PC-9 (cell line): ENCODE data around the gene C2orf76. TPM values are rescaled to one million over a fixed set of nuclear protein-coding genes. Genes with fewer than 3 reads are reported as not detected.
A peak's percentile ranks its signal among the peaks of the same experiment; 100 is the strongest.

Experiments
- BruUV-seq: library from RNA; stranded (reverse); fragments of 400-500 nt; replicated peaks from 2 replicates; lab custom pipeline; 2021; lab: Mats Ljungman, UMichigan
- CTCF ChIA-PET: fragments of 300-600 bp; sonication (Branson Sonifier 250); formaldehyde crosslinking; loops from one replicate; lab custom pipeline; 2022; ENCODE audit warnings: antibody characterized with exemption; lab: Charles Lee
- POLR2A ChIA-PET: fragments of 300-600 bp; sonication (Branson Sonifier 250); formaldehyde crosslinking; loops from one replicate; lab custom pipeline; 2022; ENCODE audit warnings: antibody characterized with exemption; ENCODE audit not compliant: unreplicated experiment; lab: Charles Lee
- DNase-seq, 2 experiments: peaks; one replicate each; pipeline versions ENCODE4 v3.0.0 to v3.0.0-alpha.2; 2015 to 2022; ENCODE audit warnings: mixed read lengths in 1 of 2
- H2AFZ ChIP-seq: fragments of 200-600 bp; sonication (generic); 2 replicates; pipeline ENCODE4 v1.8.1; 2017; ENCODE audit warnings: antibody characterized with exemption
- H3F3A ChIP-seq: fragments of 200-600 bp; sonication (generic); 2 replicates; pipeline ENCODE4 v1.8.1; 2017; ENCODE audit warnings: antibody characterized with exemption, mild to moderate bottlenecking, low read depth; ENCODE audit not compliant: insufficient read depth
- H3K27ac ChIP-seq: fragments of 200-600 bp; sonication (generic); 2 replicates; pipeline ENCODE4 v1.6.1; 2016; ENCODE audit warnings: mixed run types
- H3K27me3 ChIP-seq: fragments of 200-600 bp; sonication (generic); 2 replicates; pipeline ENCODE4 v1.6.1; 2016; ENCODE audit warnings: low read depth, mixed run types; ENCODE audit not compliant: insufficient read depth
- H3K36me3 ChIP-seq: fragments of 200-600 bp; sonication (generic); 2 replicates; pipeline ENCODE4 v1.6.1; 2016; ENCODE audit warnings: low read depth, mixed run types
- H3K4me1 ChIP-seq: fragments of 200-600 bp; sonication (generic); replicated peaks from 2 replicates; pipeline ENCODE4 v1.6.1; 2016; ENCODE audit warnings: mixed run types; ENCODE audit not compliant: insufficient read depth
- H3K4me2 ChIP-seq: fragments of 200-600 bp; sonication (generic); 2 replicates; pipeline ENCODE4 v1.6.1; 2017; ENCODE audit warnings: mixed run types
- H3K4me3 ChIP-seq: fragments of 200-600 bp; sonication (generic); 2 replicates; pipeline ENCODE4 v1.6.1; 2016; ENCODE audit warnings: mixed run types
- H3K79me2 ChIP-seq: fragments of 200-600 bp; sonication (generic); 2 replicates; pipeline ENCODE4 v1.6.1; 2017; ENCODE audit warnings: low read depth, mixed run types
- H3K9me2 ChIP-seq: fragments of 200-600 bp; sonication (generic); 2 replicates; pipeline ENCODE4 v1.8.1; 2017; ENCODE audit warnings: mild to moderate bottlenecking; ENCODE audit not compliant: insufficient read depth
- H3K9me3 ChIP-seq: fragments of 200-600 bp; sonication (generic); 2 replicates; pipeline ENCODE4 v1.8.1; 2016; ENCODE audit warnings: low read depth; ENCODE audit not compliant: insufficient read depth
- H4K20me1 ChIP-seq: fragments of 200-600 bp; sonication (generic); 2 replicates; pipeline ENCODE4 v1.8.1; 2017; ENCODE audit not compliant: insufficient read depth
- CTCF ChIP-seq: fragments of 200-600 bp; sonication (generic); conservative IDR thresholded peaks from 2 replicates; pipeline ENCODE4 v1.6.1; 2017; ENCODE audit warnings: mixed run types, antibody characterized with exemption, mild to moderate bottlenecking, moderate library complexity
- EZH2 ChIP-seq: fragments of 200-600 bp; sonication (generic); IDR thresholded peaks from 2 replicates; pipeline ENCODE4 v1.8.0; 2017; ENCODE audit warnings: antibody characterized with exemption, low read depth
- intact Hi-C: fragments of 100-400 bp; cut with micrococcal nuclease; formaldehyde crosslinking; loops from one replicate; pipeline ENCODE4 v1.10.0; 2022; ENCODE audit not compliant: unreplicated experiment
- total RNA-seq: library from RNA; stranded (reverse); gene quantifications from 2 replicates; pipeline ENCODE4 v1.2.3, GENCODE V29; 2021

Gene C2orf76
- total RNA-seq, 1 experiment from 2014 or later = 11.5 TPM

DNA sequence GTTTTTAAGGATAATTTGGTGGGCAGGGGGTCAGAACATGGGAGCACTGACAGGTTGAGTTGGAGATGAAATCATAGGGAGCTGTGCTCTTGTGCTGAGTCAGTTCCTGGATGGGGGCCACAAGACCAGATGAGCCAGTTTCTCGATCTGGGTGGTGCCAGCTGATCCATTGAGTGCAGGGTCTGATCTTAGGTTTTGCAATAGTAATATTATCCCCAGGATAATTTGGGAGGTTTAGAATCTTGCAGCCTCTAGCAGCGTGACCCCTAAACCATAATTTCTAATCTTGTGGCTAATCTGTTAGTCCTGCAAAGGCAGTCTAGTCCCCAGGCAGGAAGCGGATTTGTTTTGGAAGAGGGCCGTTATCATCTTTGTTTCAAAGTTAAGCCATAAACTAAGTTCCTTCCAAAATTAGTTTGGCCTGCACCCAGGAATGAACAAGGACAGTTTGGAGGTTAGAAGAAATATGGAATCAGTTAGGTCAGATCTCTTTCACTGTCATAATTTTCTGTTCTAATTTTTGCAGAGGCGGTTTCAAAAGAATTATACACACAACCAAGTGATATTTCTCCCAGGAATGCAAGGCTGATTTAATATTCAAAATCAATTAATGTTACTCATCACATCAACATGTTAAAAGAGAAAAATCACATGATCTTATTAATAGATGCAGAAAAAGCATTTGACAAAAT lies 23.1 kb upstream of the C2orf76 start:
- no peaks in the 10 kb centered on the region for H3K9me2 ChIP-seq
- CTCF ChIA-PET = no interaction called here
- H3K4me1 ChIP-seq = peaks cover 37% of the 10 kb centered on the region
- H3K4me2 ChIP-seq = peak overlapping the region; percentile 67
- H3F3A ChIP-seq = peaks cover 19% of the 10 kb centered on the region
- peak; percentile 59 to 78 for DNase-seq
- H3K9me3 ChIP-seq = no peaks in the 10 kb centered on the region
- no peaks in the 10 kb centered on the region for H3K36me3 ChIP-seq
- H3K27me3 ChIP-seq = no peaks in the 10 kb centered on the region
- no peak for TF ChIP-seq EZH2
- no peaks in the 10 kb centered on the region for H3K79me2 ChIP-seq
- H3K27ac ChIP-seq = peak overlapping the region; percentile 40
- H3K4me3 ChIP-seq = peak overlapping the region; percentile 4; the same call in 1 of the 2 replicates
- H4K20me1 ChIP-seq = no peaks in the 10 kb centered on the region
- no TSS peak for BruUV-seq
- POLR2A ChIA-PET = interaction anchor here (0.6 to 0.8 kb wide), 4 partner anchors 10 to 72 kb away, joined by 4 to 9 read pairs (median 7); partner anchors contain the start of gene DBI
- H2AFZ ChIP-seq = no peak overlapping the region
- intact Hi-C loops = no loop called here

DNA sequence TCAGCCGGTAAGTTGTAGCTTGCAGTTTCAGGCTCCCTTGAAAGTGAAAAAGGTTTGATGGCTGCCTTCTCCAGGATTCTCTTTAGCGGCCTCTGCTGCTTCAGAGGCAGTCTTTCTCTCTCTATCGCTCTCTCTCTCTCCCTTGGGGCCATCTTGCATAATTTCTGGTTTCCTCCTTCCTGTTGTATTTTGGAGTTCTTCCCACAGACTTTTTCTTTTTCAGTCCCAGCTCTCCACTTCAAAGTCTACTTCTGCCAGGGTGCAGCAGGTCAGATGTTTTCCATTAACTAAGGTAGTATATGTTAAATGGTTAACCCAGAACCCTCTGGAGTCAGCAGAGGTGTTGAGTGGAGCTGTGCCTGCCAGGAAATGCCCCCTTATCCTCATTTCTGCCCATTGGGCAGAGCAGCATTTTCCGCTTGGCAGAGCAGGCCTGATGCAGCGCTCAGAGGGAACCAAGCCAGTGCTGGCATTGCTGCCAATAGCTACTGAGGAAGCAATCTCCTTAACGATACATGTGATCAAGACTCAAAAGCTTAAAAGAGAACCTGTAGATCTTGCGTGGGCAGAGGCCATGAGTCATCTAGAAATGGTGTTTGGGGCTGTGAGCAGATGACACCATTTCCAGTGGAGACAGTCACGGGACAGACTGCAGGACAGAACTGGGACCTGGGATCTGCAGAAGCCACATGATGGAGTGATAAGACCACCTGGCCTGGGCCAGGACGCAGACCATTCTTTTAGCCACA lies 20.9 kb upstream of the C2orf76 start:
- Histone ChIP-seq H3K27ac (no peak overlapping the region), H2AFZ (no peak overlapping the region), H4K20me1 (no peaks in the 10 kb centered on the region), H3K9me2 (no peaks in the 10 kb centered on the region), H3K9me3 (no peaks in the 10 kb centered on the region), H3K4me2 (no peak overlapping the region), H3F3A (peaks cover 19% of the 10 kb centered on the region; the same call in 1 of the 2 replicates), H3K4me1 (peaks cover 37% of the 10 kb centered on the region), H3K4me3 (no peak overlapping the region), H3K27me3 (no peaks in the 10 kb centered on the region), H3K36me3 (no peaks in the 10 kb centered on the region), H3K79me2 (no peaks in the 10 kb centered on the region)
- DNase-seq = peak; percentile 10 to 57
- BruUV-seq = no TSS peak
- TF ChIP-seq CTCF (no peak), EZH2 (no peak)
- ChIA-PET POLR2A (no interaction called here), CTCF (no interaction called here)
- intact Hi-C loops = no loop called here

DNA sequence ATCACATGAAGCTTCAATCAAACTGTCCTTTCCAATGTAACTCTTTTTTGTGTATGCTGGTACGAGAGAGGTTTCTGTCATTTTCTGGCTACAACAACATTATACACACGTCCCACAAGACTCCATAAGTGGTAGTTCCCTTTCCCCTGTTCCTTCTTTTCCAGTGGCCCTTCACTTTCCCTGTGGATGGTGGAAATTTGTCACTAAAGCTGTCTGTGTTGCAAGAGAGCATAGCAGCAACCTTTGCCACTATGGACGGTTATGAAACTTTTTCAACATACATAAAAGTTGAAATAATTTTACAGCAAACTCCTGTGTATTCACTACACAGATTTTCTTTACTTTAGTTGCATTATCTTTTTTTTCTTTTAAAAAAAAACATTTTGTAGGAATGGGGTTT lies 18.8 kb upstream of the C2orf76 start:
- Histone ChIP-seq H3F3A (peaks cover 19% of the 10 kb centered on the region; the same call in 1 of the 2 replicates), H3K4me1 (peaks cover 35% of the 10 kb centered on the region), H2AFZ (no peak overlapping the region), H3K4me2 (no peak overlapping the region), H4K20me1 (no peaks in the 10 kb centered on the region), H3K9me3 (no peaks in the 10 kb centered on the region), H3K36me3 (no peaks in the 10 kb centered on the region), H3K27me3 (no peaks in the 10 kb centered on the region), H3K4me3 (no peak overlapping the region), H3K9me2 (no peaks in the 10 kb centered on the region), H3K79me2 (no peaks in the 10 kb centered on the region), H3K27ac (no peak overlapping the region)
- intact Hi-C loops = no loop called here
- POLR2A ChIA-PET = no interaction called here
- DNase-seq = no peak
- CTCF ChIA-PET = no interaction called here
- no peak for TF ChIP-seq CTCF
- no peak for TF ChIP-seq EZH2
- no TSS peak for BruUV-seq
